Uterus (tissue), 4 donors: Measurements from ENCODE around the gene SLC43A3. TPM values are rescaled to one million over a fixed set of nuclear protein-coding genes. Genes with fewer than 3 reads are reported as not detected.

ENCODE experiments used
- DNase-seq, 2 donors: peaks; one replicate each; pipeline ENCODE4 v3.0.0-alpha.2; 2019 to 2020
- H3K27ac ChIP-seq, 2 donors: fragments of 200-600 bp; sonication (generic); 1 replicate in 1 of 2; 2 replicates in 1 of 2; pipeline ENCODE4 v1.5.1; 2016 to 2018
- H3K27me3 ChIP-seq, 2 donors: fragments of 200-600 bp; sonication (generic); one replicate each; pipeline ENCODE4 v1.5.1; 2018 to 2019; ENCODE audit warnings: control low read depth in 1 of 2
- H3K36me3 ChIP-seq, 2 donors: fragments of 200-600 bp; sonication (generic); one replicate each; pipeline ENCODE4 v1.5.1; 2019; ENCODE audit warnings: control low read depth in 1 of 2
- H3K4me1 ChIP-seq, 2 donors: fragments of 200-600 bp; sonication (generic); one replicate each; pipeline ENCODE4 v1.5.1; 2018 to 2019; ENCODE audit warnings: control low read depth in 1 of 2
- H3K4me3 ChIP-seq, 2 donors: fragments of 200-600 bp; sonication (generic); 1 replicate in 1 of 2; 2 replicates in 1 of 2; pipeline ENCODE4 v1.5.1; 2018 to 2019; ENCODE audit warnings: mild to moderate bottlenecking in 1 of 2
- H3K9me3 ChIP-seq, 2 donors: fragments of 200-600 bp; sonication (generic); one replicate each; pipeline ENCODE4 v1.5.1; 2019; ENCODE audit warnings: control low read depth in 1 of 2
- CTCF ChIP-seq, 4 experiments: fragments of 200-600 bp in 2 of 4; fragments of 450-650 bp in 2 of 4; sonication (generic) in 2 of 4; IDR thresholded peaks; one replicate each; pipeline ENCODE4 v1.5.1; 2016 to 2019; ENCODE audit warnings: antibody characterized with exemption in 4 of 4, mild to moderate bottlenecking in 2 of 4, moderate library complexity in 1 of 4
- POLR2A ChIP-seq, 2 donors: fragments of 450-650 bp; IDR thresholded peaks; one replicate each; pipeline ENCODE4 v1.6.1; 2016; ENCODE audit warnings: antibody characterized with exemption in 2 of 2, mild to moderate bottlenecking in 1 of 2, moderate library complexity in 1 of 2
- intact Hi-C: fragments of 100-400 bp; cut with DNase I; formaldehyde crosslinking; loops from one replicate; pipeline ENCODE4 v1.15.1; 2023; ENCODE audit warnings: low total_unique reads
- total RNA-seq, 4 donors: library from RNA; depleted of rRNA in 3 of 4; stranded (reverse); fragments of >200 nt in 3 of 4; gene quantifications; one replicate each; pipeline versions ENCODE4 v1.1.0 to v1.2.4, GENCODE V29; 2014 to 2023
- donor health status: DM: yes; HTN: yes; CAD: no.

The SLC43A3 gene
- total RNA-seq, 4 donors from 2014 or later, result 44.1 to 333 (median 102) TPM

DNA sequence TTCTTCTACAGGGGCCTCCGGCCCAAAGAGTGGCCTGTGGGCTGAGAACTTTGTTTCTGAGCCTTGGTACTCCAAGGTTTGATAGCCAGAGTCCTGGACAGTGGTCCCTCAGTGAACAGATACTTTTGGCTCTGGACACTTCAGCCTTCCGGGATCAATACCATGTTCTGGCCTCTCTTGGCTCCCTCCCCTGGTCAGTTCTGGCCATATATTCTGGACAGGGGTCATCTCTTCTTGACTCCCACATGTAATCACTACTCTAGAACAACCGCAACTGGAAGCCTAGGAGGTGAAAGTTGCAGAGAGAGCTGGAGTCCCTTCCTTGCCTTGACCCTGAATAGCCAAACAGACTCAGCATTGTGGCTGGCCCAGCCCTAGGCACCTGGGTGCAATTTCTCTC is 35.7 kb upstream of the SLC43A3 start:
- Histone ChIP-seq H3K36me3 (no peaks in the 10 kb centered on the region), H3K4me3 (no peak overlapping the region), H3K27me3 (peaks cover 7 to 19% of the 10 kb centered on the region in 2 donors), H3K4me1 (peaks cover 0 to 26% of the 10 kb centered on the region in 2 donors), H3K27ac (no peak overlapping the region), H3K9me3 (no peaks in the 10 kb centered on the region)
- intact Hi-C loops, result no loop called here
- TF ChIP-seq CTCF (IDR thresholded peaks at IDR 0.05) (no peak), POLR2A (IDR thresholded peaks at IDR 0.05) (no peak)
- DNase-seq, result no peak

- TF ChIP-seq POLR2A (IDR thresholded peaks at IDR 0.05) (no peak), CTCF (IDR thresholded peaks at IDR 0.05) (no peak)
- H3K27me3 ChIP-seq, result peaks cover 7 to 19% of the 10 kb centered on the region in 2 donors
- H3K9me3 ChIP-seq, result no peaks in the 10 kb centered on the region
- H3K4me1 ChIP-seq, result peaks cover 0 to 26% of the 10 kb centered on the region in 2 donors
- no peaks in the 10 kb centered on the region for H3K36me3 ChIP-seq
- intact Hi-C loops, result no loop called here
- no peak overlapping the region for H3K4me3 ChIP-seq
- no peak for DNase-seq
- H3K27ac ChIP-seq, result no peak overlapping the region
Observed at GRCh38 chr11:57461841-57462489, 35.0 kb upstream of the SLC43A3 start.

GRCh38 chr11:57460758-57461749 is 34.1 kb upstream of the SLC43A3 start:
- H3K36me3 ChIP-seq, result no peaks in the 10 kb centered on the region
- no peak for DNase-seq
- TF ChIP-seq POLR2A (IDR thresholded peaks at IDR 0.05) (no peak), CTCF (IDR thresholded peaks at IDR 0.05) (no peak)
- no peaks in the 10 kb centered on the region for H3K9me3 ChIP-seq
- peaks cover 7 to 19% of the 10 kb centered on the region in 2 donors for H3K27me3 ChIP-seq
- intact Hi-C loops, result no loop called here
- peaks cover 0 to 26% of the 10 kb centered on the region in 2 donors for H3K4me1 ChIP-seq
- no peak overlapping the region for H3K27ac ChIP-seq
- H3K4me3 ChIP-seq, result peak overlapping the region in 1 of 2 donors; percentile 31

- Histone ChIP-seq H3K27me3 (peaks cover 7 to 19% of the 10 kb centered on the region in 2 donors), H3K4me3 (peak within 1 kb of the TSS in 1 of 2 donors; percentile 31)
Observed at GRCh38 chr11:57460022-57460757, 33.3 kb upstream of the SLC43A3 start, which contains the start of gene RTN4RL2. RTN4RL2 (plus strand) TSS chr11:57460528; CDS start chr11:57460866, 338 bp downstream.

More at GRCh38 chr11:57460022-57460757, 33.3 kb upstream of the SLC43A3 start, which contains the start of gene RTN4RL2:
- no peaks in the 10 kb centered on the region for H3K36me3 ChIP-seq
- intact Hi-C loops, result no loop called here
- H3K27ac ChIP-seq, result no peak within 1 kb of the TSS
- no peaks in the 10 kb centered on the region for H3K9me3 ChIP-seq
- no peak for TF ChIP-seq POLR2A (IDR thresholded peaks at IDR 0.05)
- no peak for TF ChIP-seq CTCF (IDR thresholded peaks at IDR 0.05)
- peak in 1 of 2 donors; percentile 35 for DNase-seq
- H3K4me1 ChIP-seq, result peaks cover 0 to 26% of the 10 kb centered on the region in 2 donors
